Gastroesophageal sphincter (tissue), 4 donors: Measurements from ENCODE around the gene ANGPT4. TPM values are rescaled to one million over a fixed set of nuclear protein-coding genes. Genes with fewer than 3 reads are reported as not detected.

Source experiments
- ATAC-seq: fragments of 150-250 bp; one replicate; pipeline ENCODE4 v1.9.1; 2016; ENCODE audit warnings: mild to moderate bottlenecking, moderate library complexity
- H3K27ac ChIP-seq, 4 donors: fragments of 200-600 bp; sonication (generic) in 3 of 4; 1 replicate in 3 of 4; 2 replicates in 1 of 4; pipeline ENCODE4 v1.5.1; 2016 to 2019
- H3K27me3 ChIP-seq: fragments of 200-600 bp; sonication (generic); one replicate; pipeline ENCODE4 v1.5.1; 2019
- H3K36me3 ChIP-seq, 2 donors: fragments of 200-600 bp; sonication (generic); one replicate each; pipeline ENCODE4 v1.5.1; 2019; ENCODE audit warnings: control low read depth in 1 of 2
- H3K4me1 ChIP-seq, 3 donors: fragments of 200-600 bp; sonication (generic); 1 replicate in 2 of 3; 2 replicates in 1 of 3; pipeline ENCODE4 v1.5.1; 2016 to 2019; ENCODE audit warnings: control low read depth in 2 of 3
- H3K4me3 ChIP-seq, 2 donors: fragments of 200-600 bp; sonication (generic); one replicate each; pipeline ENCODE4 v1.5.1; 2019; ENCODE audit warnings: mild to moderate bottlenecking in 1 of 2, moderate library complexity in 1 of 2
- H3K9me3 ChIP-seq, 3 donors: fragments of 200-600 bp; sonication (generic); one replicate each; pipeline ENCODE4 v1.5.1; 2017 to 2019; ENCODE audit warnings: control low read depth in 2 of 3
- EP300 ChIP-seq: sonication (generic); formaldehyde crosslinking; IDR thresholded peaks from one replicate; pipeline ENCODE4 v1.6.1; 2017; ENCODE audit warnings: antibody characterized with exemption, mild to moderate bottlenecking
- POLR2A ChIP-seq, 2 donors: fragments of 450-650 bp; IDR thresholded peaks; one replicate each; pipeline ENCODE4 v1.6.1; 2017; ENCODE audit warnings: antibody characterized with exemption in 2 of 2, mild to moderate bottlenecking in 2 of 2, moderate library complexity in 1 of 2
- POLR2AphosphoS5 ChIP-seq: sonication (generic); formaldehyde crosslinking; IDR thresholded peaks from one replicate; pipeline ENCODE4 v1.6.1; 2017; ENCODE audit warnings: antibody characterized with exemption
- WGBS, 2 donors: methylation state at CpG; one replicate each; pipeline ENCODE4 v1.1.5; 2018; ENCODE audit warnings: low coverage in 1 of 2; 5-methylcytosine and 5-hydroxymethylcytosine counted together
- total RNA-seq, 4 donors: library from RNA; depleted of rRNA; stranded (reverse); fragments of >200 nt; gene quantifications; one replicate each; pipeline ENCODE4 v1.1.0, GENCODE V29; 2016
- TF ChIP-seq, protein P1 (sequence below), 4 experiments: fragments of 200-600 bp in 2 of 4; fragments of 450-650 bp in 2 of 4; sonication (generic) in 1 of 4; IDR thresholded peaks; one replicate each; pipeline ENCODE4 v1.5.1; 2017 to 2019; ENCODE audit warnings: antibody characterized with exemption in 4 of 4, mild to moderate bottlenecking in 2 of 4, moderate library complexity in 2 of 4

ANGPT4 gene
- total RNA-seq, 4 donors from 2014 or later = 0.13 to 0.58 (median 0.15) TPM; not detected in 1

GRCh38 chr20:910132-910869 is 5.8 kb downstream of the ANGPT4 start:
- Histone ChIP-seq H3K27me3 (peaks cover 44% of the 10 kb centered on the region), H3K4me3 (no peak overlapping the region), H3K36me3 (no peaks in the 10 kb centered on the region), H3K4me1 (peaks cover 0 to 8% (median 0%) of the 10 kb centered on the region in 3 donors), H3K9me3 (no peaks in the 10 kb centered on the region), H3K27ac (peak overlapping the region in 2 of 4 donors; percentile 17 to 45)
- WGBS, 2 donors = 34 to 52% methylated on average over 6 of the region's 9 CpGs
- ATAC-seq = no peak
- TF ChIP-seq POLR2A (IDR thresholded peaks at IDR 0.05) = no peak

GRCh38 chr20:909641-910040 is 6.5 kb downstream of the ANGPT4 start:
- no CpG with 5 or more reads among the region's 3 CpGs for WGBS, 2 donors

GRCh38 chr20:906703-907270 is 9.3 kb downstream of the ANGPT4 start:
- peak; percentile 57 for ATAC-seq
- peaks cover 0 to 8% (median 0%) of the 10 kb centered on the region in 3 donors for H3K4me1 ChIP-seq
- no peaks in the 10 kb centered on the region for H3K9me3 ChIP-seq
- H3K27me3 ChIP-seq = peaks cover 13% of the 10 kb centered on the region
- WGBS, 2 donors = 52% methylated on average over 2 of the region's 4 CpGs; no CpG with 5 or more reads in 1 of the 2 donors
- H3K4me3 ChIP-seq = no peak overlapping the region
- no peak overlapping the region for H3K27ac ChIP-seq
- H3K36me3 ChIP-seq = no peaks in the 10 kb centered on the region
- TF ChIP-seq, protein P1, sequence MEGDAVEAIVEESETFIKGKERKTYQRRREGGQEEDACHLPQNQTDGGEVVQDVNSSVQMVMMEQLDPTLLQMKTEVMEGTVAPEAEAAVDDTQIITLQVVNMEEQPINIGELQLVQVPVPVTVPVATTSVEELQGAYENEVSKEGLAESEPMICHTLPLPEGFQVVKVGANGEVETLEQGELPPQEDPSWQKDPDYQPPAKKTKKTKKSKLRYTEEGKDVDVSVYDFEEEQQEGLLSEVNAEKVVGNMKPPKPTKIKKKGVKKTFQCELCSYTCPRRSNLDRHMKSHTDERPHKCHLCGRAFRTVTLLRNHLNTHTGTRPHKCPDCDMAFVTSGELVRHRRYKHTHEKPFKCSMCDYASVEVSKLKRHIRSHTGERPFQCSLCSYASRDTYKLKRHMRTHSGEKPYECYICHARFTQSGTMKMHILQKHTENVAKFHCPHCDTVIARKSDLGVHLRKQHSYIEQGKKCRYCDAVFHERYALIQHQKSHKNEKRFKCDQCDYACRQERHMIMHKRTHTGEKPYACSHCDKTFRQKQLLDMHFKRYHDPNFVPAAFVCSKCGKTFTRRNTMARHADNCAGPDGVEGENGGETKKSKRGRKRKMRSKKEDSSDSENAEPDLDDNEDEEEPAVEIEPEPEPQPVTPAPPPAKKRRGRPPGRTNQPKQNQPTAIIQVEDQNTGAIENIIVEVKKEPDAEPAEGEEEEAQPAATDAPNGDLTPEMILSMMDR (IDR thresholded peaks at IDR 0.05) = no peak
- no peak for TF ChIP-seq EP300
- no peak for TF ChIP-seq POLR2A (IDR thresholded peaks at IDR 0.05)
- TF ChIP-seq POLR2AphosphoS5 = no peak

More at GRCh38 chr20:909641-910040, 6.5 kb downstream of the ANGPT4 start:
- peaks cover 0 to 8% (median 0%) of the 10 kb centered on the region in 3 donors for H3K4me1 ChIP-seq
- no peaks in the 10 kb centered on the region for H3K9me3 ChIP-seq
- no peak for ATAC-seq
- TF ChIP-seq, protein P1 (IDR thresholded peaks at IDR 0.05) = no peak
- no peak for TF ChIP-seq EP300
- TF ChIP-seq POLR2A (IDR thresholded peaks at IDR 0.05) = no peak
- no peak for TF ChIP-seq POLR2AphosphoS5
- H3K36me3 ChIP-seq = no peaks in the 10 kb centered on the region
- no peak overlapping the region for H3K27ac ChIP-seq
- H3K4me3 ChIP-seq = no peak overlapping the region
- H3K27me3 ChIP-seq = peaks cover 39% of the 10 kb centered on the region

GRCh38 chr20:906001-906520 is 10.1 kb downstream of the ANGPT4 start:
- Histone ChIP-seq H3K4me3 (no peak overlapping the region), H3K36me3 (no peaks in the 10 kb centered on the region), H3K27ac (no peak overlapping the region), H3K9me3 (no peaks in the 10 kb centered on the region), H3K27me3 (peaks cover 6% of the 10 kb centered on the region), H3K4me1 (peaks cover 0 to 5% (median 0%) of the 10 kb centered on the region in 3 donors)
- TF ChIP-seq EP300 = no peak
- TF ChIP-seq POLR2A (IDR thresholded peaks at IDR 0.05) = no peak
- TF ChIP-seq POLR2AphosphoS5 = no peak
- TF ChIP-seq, protein P1 (IDR thresholded peaks at IDR 0.05) = no peak
- 34 to 79% methylated on average over 3 to 4 of the region's 6 CpGs for WGBS, 2 donors
- peak; percentile 10 for ATAC-seq

DNA sequence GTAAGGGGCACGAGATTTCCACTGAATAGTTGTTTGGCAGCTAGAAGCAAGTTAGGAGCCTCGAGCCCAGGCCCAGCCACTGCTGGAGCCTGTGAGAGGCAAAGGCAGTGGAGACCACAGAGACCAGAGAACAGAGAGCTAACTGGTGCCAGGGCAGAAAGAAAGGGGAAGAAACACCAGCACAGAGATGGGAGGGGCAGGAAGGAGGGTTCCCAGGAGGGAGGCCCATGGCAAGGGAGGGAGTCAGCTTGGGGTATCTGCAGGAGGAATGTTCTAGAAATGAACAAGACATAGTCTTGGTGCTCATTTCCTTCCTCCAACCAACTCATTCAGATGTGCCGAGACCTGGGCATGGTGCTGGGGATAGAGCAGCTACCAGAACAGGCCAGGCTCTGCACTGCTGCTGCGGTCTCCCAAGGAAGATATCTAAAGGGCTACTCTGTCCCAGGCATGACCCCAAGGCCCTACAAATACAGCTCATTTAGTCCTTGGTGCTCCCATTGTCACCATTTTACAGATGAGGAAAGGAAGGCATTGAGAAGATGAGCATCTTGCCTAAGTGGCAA is 10.7 kb downstream of the ANGPT4 start:
- no peaks in the 10 kb centered on the region for H3K36me3 ChIP-seq
- no peaks in the 10 kb centered on the region for H3K9me3 ChIP-seq
- H3K4me3 ChIP-seq = no peak overlapping the region
- TF ChIP-seq EP300 (no peak), POLR2AphosphoS5 (no peak), POLR2A (IDR thresholded peaks at IDR 0.05) (no peak)
- TF ChIP-seq, protein P1 (IDR thresholded peaks at IDR 0.05) = no peak
- H3K27me3 ChIP-seq = no peaks in the 10 kb centered on the region
- 58 to 60% methylated on average over 4 of the region's 4 CpGs for WGBS, 2 donors
- no peak for ATAC-seq
- no peaks in the 10 kb centered on the region for H3K4me1 ChIP-seq
- H3K27ac ChIP-seq = no peak overlapping the region
